ENCODE results near the gene GIPC2.
"Not testable (repeated sequence)": the region's sequence is repeated elsewhere in the genome, so short reads cannot be mapped to it uniquely, and the experiment has no call there.

The GIPC2 gene

DNA sequence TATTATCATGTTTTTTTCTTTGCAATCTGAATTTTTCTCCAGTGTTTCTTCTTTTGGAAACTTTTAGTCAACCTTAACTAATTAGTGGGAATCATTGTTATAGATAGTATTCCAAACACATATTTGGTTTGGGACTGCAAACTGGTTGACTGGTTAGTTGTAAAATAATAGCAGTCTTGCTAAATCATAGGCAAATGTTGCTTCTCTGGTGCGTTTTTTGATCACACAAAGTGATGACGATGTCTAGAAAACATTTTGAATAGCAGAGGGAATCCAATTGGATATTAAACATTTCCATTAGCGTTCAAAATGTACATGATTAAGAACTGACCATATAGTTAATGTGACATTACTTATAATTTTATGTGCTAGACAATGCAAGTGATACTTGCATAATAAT, 36.5 kb upstream of the GIPC2 start:
- Histone ChIP-seq H3K4me1 (ENCODE audit: control insufficient read depth, insufficient read depth, low read length) (no peaks in the 10 kb centered on the region), H3K4me3 (ENCODE audit: low read depth, low read length) (no peak overlapping the region)

DNA sequence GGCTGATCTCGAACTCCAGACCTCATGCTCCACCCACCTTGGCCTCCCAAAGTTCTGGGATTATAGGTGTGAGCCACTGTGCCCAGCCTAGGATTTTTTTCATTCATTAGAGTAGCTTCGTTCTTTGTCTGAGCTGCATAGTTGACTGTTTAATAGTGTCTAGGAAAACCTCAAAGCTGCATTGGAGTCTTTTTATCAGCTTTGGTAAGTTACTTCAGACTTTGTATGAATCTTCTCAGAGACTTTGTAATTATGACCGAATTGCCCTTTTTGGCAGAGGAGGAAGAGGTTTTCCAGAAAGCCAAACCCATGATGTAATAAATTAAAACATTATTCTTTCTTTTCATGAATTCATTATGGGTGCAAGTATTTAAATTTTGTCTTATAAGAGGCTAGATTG, 35.9 kb upstream of the GIPC2 start:
- H3K27me3 ChIP-seq (ENCODE audit: control insufficient read depth, insufficient read depth, low read length) = no peaks in the 10 kb centered on the region
- no peak overlapping the region for H3K9ac ChIP-seq (ENCODE audit: low read depth, low read length)
- no peak overlapping the region for H3K4me3 ChIP-seq (ENCODE audit: low read depth, low read length)
- H3K9me3 ChIP-seq (ENCODE audit: control insufficient read depth, insufficient read depth, low read length) = no peaks in the 10 kb centered on the region
- H3K36me3 ChIP-seq (ENCODE audit: control insufficient read depth, insufficient read depth, low read length) = no peaks in the 10 kb centered on the region
- no peaks in the 10 kb centered on the region for H3K4me1 ChIP-seq (ENCODE audit: control insufficient read depth, insufficient read depth, low read length)

More for the DNA sequence above, 36.5 kb upstream of the GIPC2 start:
- Histone ChIP-seq H3K9ac (ENCODE audit: low read depth, low read length) (no peak overlapping the region), H3K27me3 (ENCODE audit: control insufficient read depth, insufficient read depth, low read length) (no peaks in the 10 kb centered on the region), H3K9me3 (ENCODE audit: control insufficient read depth, insufficient read depth, low read length) (no peaks in the 10 kb centered on the region), H3K36me3 (ENCODE audit: control insufficient read depth, insufficient read depth, low read length) (no peaks in the 10 kb centered on the region)

DNA sequence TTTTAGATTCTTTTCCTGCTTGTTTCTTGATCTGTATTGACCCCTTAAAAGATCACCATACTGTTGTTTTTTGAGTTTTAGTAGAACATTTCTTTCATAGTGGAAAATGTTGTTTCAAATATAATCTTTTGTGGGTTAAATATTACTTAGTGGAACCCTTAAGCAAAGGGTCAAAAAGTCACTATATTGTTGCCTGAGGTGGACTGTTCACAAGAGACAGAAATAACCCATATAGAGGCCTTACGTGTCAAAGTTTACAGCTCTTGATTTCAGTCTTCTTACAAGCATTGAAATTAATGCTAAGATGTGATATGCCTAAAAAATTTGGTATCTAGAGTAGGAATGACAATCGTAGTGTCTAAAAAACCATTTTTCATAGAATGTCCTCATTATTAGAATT, 34.7 kb upstream of the GIPC2 start:
- Histone ChIP-seq H3K4me1 (ENCODE audit: control insufficient read depth, insufficient read depth, low read length) (no peaks in the 10 kb centered on the region), H3K4me3 (ENCODE audit: low read depth, low read length) (no peak overlapping the region), H3K9me3 (ENCODE audit: control insufficient read depth, insufficient read depth, low read length) (no peaks in the 10 kb centered on the region), H3K27me3 (ENCODE audit: control insufficient read depth, insufficient read depth, low read length) (no peaks in the 10 kb centered on the region), H3K36me3 (ENCODE audit: control insufficient read depth, insufficient read depth, low read length) (no peaks in the 10 kb centered on the region), H3K9ac (ENCODE audit: low read depth, low read length) (no peak overlapping the region)

DNA sequence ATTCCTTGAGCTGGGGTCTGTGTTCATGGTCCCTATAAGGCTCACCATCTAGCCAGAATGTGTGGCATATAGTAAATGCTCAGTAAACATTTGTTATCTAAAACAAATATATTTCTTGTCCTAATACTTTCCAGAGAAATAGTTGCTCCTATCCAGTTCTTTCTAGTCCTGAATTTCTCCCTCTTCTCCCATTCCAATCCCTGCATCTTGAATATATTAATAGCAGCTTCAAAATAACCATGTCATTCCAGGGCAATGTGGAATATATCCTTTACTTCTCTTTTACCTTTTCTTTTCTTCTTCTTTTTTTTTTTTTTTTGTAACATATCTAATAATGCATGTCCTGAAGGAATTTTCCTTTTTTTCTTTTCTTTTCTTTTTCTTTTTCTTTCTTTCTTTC, 30.6 kb upstream of the GIPC2 start:
- no peak overlapping the region for H3K9ac ChIP-seq (ENCODE audit: low read depth, low read length)
- H3K4me1 ChIP-seq (ENCODE audit: control insufficient read depth, insufficient read depth, low read length) = no peaks in the 10 kb centered on the region
- H3K27me3 ChIP-seq (ENCODE audit: control insufficient read depth, insufficient read depth, low read length) = no peaks in the 10 kb centered on the region
- H3K36me3 ChIP-seq (ENCODE audit: control insufficient read depth, insufficient read depth, low read length) = no peaks in the 10 kb centered on the region
- no peaks in the 10 kb centered on the region for H3K9me3 ChIP-seq (ENCODE audit: control insufficient read depth, insufficient read depth, low read length)
- H3K4me3 ChIP-seq (ENCODE audit: low read depth, low read length) = no peak overlapping the region

DNA sequence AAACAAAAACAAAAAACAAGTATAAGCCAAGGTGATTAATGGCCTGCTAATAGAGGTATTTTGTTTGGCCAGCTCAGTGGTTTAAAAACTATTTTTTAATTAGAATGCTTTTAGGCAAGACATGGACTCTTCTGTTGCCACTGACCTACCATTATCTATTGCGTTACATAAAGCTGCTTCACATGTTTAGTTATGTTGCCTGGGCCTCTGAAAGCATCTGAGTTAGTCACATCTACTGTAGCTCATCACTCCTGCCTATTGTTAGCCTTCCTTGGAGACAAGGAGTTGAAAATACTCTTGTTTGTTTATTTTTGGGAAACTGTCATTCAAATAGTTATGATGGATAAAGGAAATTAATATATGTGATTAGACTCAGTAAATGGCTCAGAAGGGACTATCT, 26.7 kb upstream of the GIPC2 start:
- Histone ChIP-seq H3K27me3 (ENCODE audit: control insufficient read depth, insufficient read depth, low read length) (no peaks in the 10 kb centered on the region), H3K9ac (ENCODE audit: low read depth, low read length) (no peak overlapping the region)

DNA sequence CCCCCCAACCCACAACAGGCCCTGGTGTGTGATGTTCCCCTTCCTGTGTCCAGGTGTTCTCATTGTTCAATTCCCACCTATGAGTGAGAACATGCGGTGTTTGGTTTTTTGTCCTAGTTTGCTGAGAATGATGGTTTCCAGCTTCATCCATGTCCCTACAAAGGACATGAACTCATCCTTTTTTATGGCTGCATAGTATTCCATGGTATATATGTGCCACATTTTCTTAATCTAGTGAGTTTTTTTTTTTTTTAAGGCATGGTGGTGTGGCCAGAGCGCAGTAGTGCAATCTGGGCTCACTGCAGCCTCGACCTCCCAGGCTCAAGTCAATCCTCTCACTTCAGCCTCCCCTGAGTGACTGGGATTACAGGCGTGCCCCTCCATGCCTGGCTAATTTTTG, 24.6 kb upstream of the GIPC2 start:
- H3K9ac ChIP-seq (ENCODE audit: low read depth, low read length); H3K36me3 ChIP-seq (ENCODE audit: control insufficient read depth, insufficient read depth, low read length); H3K9me3 ChIP-seq (ENCODE audit: control insufficient read depth, insufficient read depth, low read length); H3K27me3 ChIP-seq (ENCODE audit: control insufficient read depth, insufficient read depth, low read length); H3K4me1 ChIP-seq (ENCODE audit: control insufficient read depth, insufficient read depth, low read length); H3K4me3 ChIP-seq (ENCODE audit: low read depth, low read length): not testable (repeated sequence)

More for the DNA sequence above, 26.7 kb upstream of the GIPC2 start:
- Histone ChIP-seq H3K36me3 (ENCODE audit: control insufficient read depth, insufficient read depth, low read length) (no peaks in the 10 kb centered on the region), H3K4me3 (ENCODE audit: low read depth, low read length) (no peak overlapping the region), H3K4me1 (ENCODE audit: control insufficient read depth, insufficient read depth, low read length) (no peaks in the 10 kb centered on the region), H3K9me3 (ENCODE audit: control insufficient read depth, insufficient read depth, low read length) (no peaks in the 10 kb centered on the region)

DNA sequence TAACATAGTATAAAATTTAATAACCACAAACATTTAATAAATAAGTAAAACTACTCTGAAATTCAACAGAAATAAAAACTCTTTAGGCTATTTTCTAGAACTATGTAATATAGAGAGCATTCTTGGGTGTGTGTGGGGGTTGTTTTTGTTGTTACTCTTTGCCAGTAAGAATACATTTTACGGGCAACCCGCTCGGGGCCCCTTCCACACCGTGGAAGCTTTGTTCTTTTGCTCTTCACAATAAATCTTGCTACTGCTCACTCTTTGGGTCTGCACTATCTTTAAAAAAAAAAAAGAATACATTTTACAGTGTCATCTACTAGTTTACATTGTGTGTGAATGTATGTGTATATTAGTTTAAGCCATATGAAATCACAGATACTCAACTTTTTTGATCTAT, 16.0 kb upstream of the GIPC2 start:
- no peaks in the 10 kb centered on the region for H3K36me3 ChIP-seq (ENCODE audit: control insufficient read depth, insufficient read depth, low read length)
- H3K4me1 ChIP-seq (ENCODE audit: control insufficient read depth, insufficient read depth, low read length) = no peaks in the 10 kb centered on the region
- no peaks in the 10 kb centered on the region for H3K27me3 ChIP-seq (ENCODE audit: control insufficient read depth, insufficient read depth, low read length)
- no peaks in the 10 kb centered on the region for H3K9me3 ChIP-seq (ENCODE audit: control insufficient read depth, insufficient read depth, low read length)
- H3K4me3 ChIP-seq (ENCODE audit: low read depth, low read length) = no peak overlapping the region
- no peak overlapping the region for H3K9ac ChIP-seq (ENCODE audit: low read depth, low read length)

DNA sequence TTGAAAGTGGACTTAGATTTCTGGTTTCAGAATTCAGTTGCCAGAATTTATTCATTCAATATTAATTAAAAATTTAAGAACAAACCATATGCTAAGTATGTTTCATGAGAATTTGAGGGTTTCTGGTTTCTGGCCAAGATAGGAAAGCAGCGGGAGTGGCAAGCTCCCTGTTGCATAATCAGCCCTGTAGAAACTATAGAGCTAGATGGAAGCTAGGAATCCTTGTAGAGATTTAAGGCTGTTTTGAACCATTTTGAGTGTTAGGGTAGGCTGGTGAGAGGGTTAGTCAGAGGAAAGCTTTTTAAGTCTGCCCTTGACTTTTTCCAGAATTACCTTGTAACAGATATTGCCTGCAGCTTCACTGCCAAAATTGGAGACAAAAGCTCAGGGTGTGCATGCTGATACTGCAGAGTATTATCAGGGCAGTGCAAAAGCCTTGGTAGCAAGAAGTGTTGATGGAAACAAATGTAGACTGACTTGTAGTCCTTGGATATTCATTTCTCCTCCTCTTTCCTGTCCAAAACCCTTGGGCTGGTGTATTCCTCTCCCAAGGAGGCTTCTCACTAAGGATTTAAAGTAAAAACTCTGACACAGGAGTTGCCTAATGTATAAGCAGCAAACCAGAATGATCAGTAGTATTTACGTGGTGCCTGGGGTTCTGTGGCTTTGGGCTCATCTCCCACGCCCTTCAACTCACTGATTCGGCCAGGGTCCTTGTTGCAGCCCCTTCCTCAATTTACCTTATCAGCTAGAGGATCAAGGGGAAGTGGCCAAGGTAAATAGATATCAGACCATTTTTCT, 12.6 kb upstream of the GIPC2 start:
- no peaks in the 10 kb centered on the region for H3K9me3 ChIP-seq (ENCODE audit: control insufficient read depth, insufficient read depth, low read length)
- H3K9ac ChIP-seq (ENCODE audit: low read depth, low read length) = no peak overlapping the region
- H3K4me1 ChIP-seq (ENCODE audit: control insufficient read depth, insufficient read depth, low read length) = no peaks in the 10 kb centered on the region
- H3K36me3 ChIP-seq (ENCODE audit: control insufficient read depth, insufficient read depth, low read length) = no peaks in the 10 kb centered on the region
- H3K27me3 ChIP-seq (ENCODE audit: control insufficient read depth, insufficient read depth, low read length) = no peaks in the 10 kb centered on the region
- H3K4me3 ChIP-seq (ENCODE audit: low read depth, low read length) = no peak overlapping the region

DNA sequence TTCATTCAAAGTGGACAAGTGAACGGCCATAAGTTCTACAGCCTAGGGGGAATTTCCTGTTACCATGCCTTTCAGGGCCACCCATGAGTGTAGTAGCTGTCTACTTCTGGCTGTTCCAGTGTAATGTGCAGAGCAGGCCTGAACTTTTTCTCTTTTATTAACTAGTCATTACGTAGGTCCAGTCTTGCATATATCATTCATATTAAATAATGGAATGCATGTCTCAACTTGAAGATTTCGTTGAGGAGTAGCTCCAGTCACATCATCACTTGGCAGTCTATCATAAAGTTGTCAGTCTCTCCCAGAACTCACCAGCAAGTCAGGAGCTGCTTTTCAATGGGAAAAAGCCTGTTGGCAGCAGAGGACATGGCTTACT, 12.0 kb upstream of the GIPC2 start:
- Histone ChIP-seq H3K9ac (ENCODE audit: low read depth, low read length) (no peak overlapping the region), H3K36me3 (ENCODE audit: control insufficient read depth, insufficient read depth, low read length) (no peaks in the 10 kb centered on the region), H3K4me1 (ENCODE audit: control insufficient read depth, insufficient read depth, low read length) (no peaks in the 10 kb centered on the region), H3K9me3 (ENCODE audit: control insufficient read depth, insufficient read depth, low read length) (no peaks in the 10 kb centered on the region), H3K27me3 (ENCODE audit: control insufficient read depth, insufficient read depth, low read length) (no peaks in the 10 kb centered on the region), H3K4me3 (ENCODE audit: low read depth, low read length) (no peak overlapping the region)

DNA sequence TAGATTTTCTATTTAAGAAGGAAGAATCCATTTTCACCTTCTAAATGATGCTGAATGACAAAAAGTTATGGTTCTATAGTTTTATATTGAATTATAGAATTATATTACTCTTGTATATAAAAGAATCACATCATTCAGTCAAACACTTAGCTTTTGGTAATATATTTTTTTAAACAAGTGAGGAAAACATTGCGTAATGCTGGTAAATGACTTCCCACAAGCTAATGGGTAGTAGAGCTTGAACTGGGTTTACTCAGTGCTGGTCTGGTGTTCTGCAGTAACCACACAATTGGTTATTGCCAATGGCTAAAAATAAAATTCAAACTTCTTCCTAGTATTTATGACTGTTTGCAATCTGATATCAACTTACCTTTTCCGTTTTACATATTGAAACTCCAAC, 10.6 kb upstream of the GIPC2 start:
- no peak overlapping the region for H3K9ac ChIP-seq (ENCODE audit: low read depth, low read length)
- H3K36me3 ChIP-seq (ENCODE audit: control insufficient read depth, insufficient read depth, low read length) = no peaks in the 10 kb centered on the region
- H3K9me3 ChIP-seq (ENCODE audit: control insufficient read depth, insufficient read depth, low read length) = no peaks in the 10 kb centered on the region
- H3K27me3 ChIP-seq (ENCODE audit: control insufficient read depth, insufficient read depth, low read length) = no peaks in the 10 kb centered on the region
- no peak overlapping the region for H3K4me3 ChIP-seq (ENCODE audit: low read depth, low read length)
- no peaks in the 10 kb centered on the region for H3K4me1 ChIP-seq (ENCODE audit: control insufficient read depth, insufficient read depth, low read length)

DNA sequence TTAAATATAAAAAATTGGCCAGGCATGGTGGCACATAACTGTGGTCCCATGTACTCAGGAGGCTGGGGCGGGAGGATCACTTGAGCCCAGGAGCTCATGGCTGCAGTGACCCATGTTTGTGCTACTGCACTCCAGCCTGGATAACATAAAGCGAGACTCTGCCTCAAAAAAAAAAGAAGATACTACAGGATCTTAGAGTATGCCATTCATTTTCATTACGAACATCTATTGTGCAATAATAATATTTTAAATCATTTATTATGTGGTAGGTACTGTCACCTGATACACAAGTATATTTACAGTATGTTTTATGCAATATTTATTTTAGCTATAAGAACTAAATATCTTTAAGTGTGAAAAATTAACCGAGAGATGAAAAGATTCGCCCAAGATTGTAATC, 9.3 kb upstream of the GIPC2 start:
- H3K9ac ChIP-seq (ENCODE audit: low read depth, low read length) = no peak overlapping the region
- H3K4me1 ChIP-seq (ENCODE audit: control insufficient read depth, insufficient read depth, low read length) = no peaks in the 10 kb centered on the region
- no peaks in the 10 kb centered on the region for H3K36me3 ChIP-seq (ENCODE audit: control insufficient read depth, insufficient read depth, low read length)
- no peak overlapping the region for H3K4me3 ChIP-seq (ENCODE audit: low read depth, low read length)
- no peaks in the 10 kb centered on the region for H3K9me3 ChIP-seq (ENCODE audit: control insufficient read depth, insufficient read depth, low read length)
- H3K27me3 ChIP-seq (ENCODE audit: control insufficient read depth, insufficient read depth, low read length) = no peaks in the 10 kb centered on the region

DNA sequence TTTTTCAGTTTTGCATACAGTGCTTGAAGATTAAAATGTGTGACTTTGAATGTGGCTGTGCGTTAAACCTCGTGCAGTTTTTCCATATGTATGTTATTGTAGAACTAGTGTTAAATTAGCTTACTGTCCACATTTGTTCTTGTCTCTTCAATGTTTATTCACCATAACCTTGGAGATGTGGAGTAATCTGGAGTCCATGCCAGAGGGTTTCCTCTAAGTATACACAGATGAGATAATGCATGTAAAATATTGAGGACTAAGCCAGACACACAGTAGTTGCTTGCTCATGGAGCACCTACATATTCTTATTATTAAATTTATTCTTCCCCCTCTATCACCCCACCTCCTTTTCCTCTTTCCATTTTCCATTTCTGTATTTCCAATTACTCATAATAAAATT, 7.7 kb upstream of the GIPC2 start:
- no peak overlapping the region for H3K9ac ChIP-seq (ENCODE audit: low read depth, low read length)
- no peaks in the 10 kb centered on the region for H3K4me1 ChIP-seq (ENCODE audit: control insufficient read depth, insufficient read depth, low read length)
- no peak overlapping the region for H3K4me3 ChIP-seq (ENCODE audit: low read depth, low read length)
- no peaks in the 10 kb centered on the region for H3K9me3 ChIP-seq (ENCODE audit: control insufficient read depth, insufficient read depth, low read length)
- H3K27me3 ChIP-seq (ENCODE audit: control insufficient read depth, insufficient read depth, low read length) = no peaks in the 10 kb centered on the region
- H3K36me3 ChIP-seq (ENCODE audit: control insufficient read depth, insufficient read depth, low read length) = no peaks in the 10 kb centered on the region
